Esophagus squamous epithelium (tissue), 5 donors: ENCODE measurements around the gene LURAP1L. TPM values are rescaled to one million over a fixed set of nuclear protein-coding genes. Genes with fewer than 3 reads are reported as not detected.

Source experiments
- DNase-seq: peaks from one replicate; lab custom pipeline; 2025; lab: John Stamatoyannopoulos, UW
- H3K27ac ChIP-seq, 4 donors: fragments of 200-600 bp; sonication (generic); one replicate each; pipeline ENCODE4 v1.5.1; 2016 to 2019; ENCODE audit warnings: mild to moderate bottlenecking in 1 of 4
- H3K27me3 ChIP-seq, 4 donors: fragments of 200-600 bp; sonication (generic); 1 replicate in 3 of 4; 2 replicates in 1 of 4; pipeline versions ENCODE4 v1.5.1 to v1.6.0; 2017 to 2021; ENCODE audit warnings: antibody characterized with exemption in 1 of 4
- H3K36me3 ChIP-seq, 3 donors: fragments of 200-600 bp; sonication (generic); one replicate each; pipeline ENCODE4 v1.5.1; 2016 to 2019
- H3K4me1 ChIP-seq, 3 donors: fragments of 200-600 bp; sonication (generic); one replicate each; pipeline ENCODE4 v1.5.1; 2017 to 2019
- H3K4me3 ChIP-seq, 4 donors: fragments of 200-600 bp; sonication (generic); 1 replicate in 3 of 4; 2 replicates in 1 of 4; pipeline ENCODE4 v1.5.1; 2016 to 2019; ENCODE audit warnings: mild to moderate bottlenecking in 2 of 4, moderate library complexity in 1 of 4
- H3K9me3 ChIP-seq, 3 donors: fragments of 200-600 bp; sonication (generic); one replicate each; pipeline ENCODE4 v1.5.1; 2016 to 2019
- POLR2A ChIP-seq, 4 donors: fragments of 450-650 bp; IDR thresholded peaks; one replicate each; pipeline ENCODE4 v1.6.1; 2017; ENCODE audit warnings: antibody characterized with exemption in 4 of 4, mild to moderate bottlenecking in 4 of 4, moderate library complexity in 3 of 4
- WGBS, 2 donors: methylation state at CpG; one replicate each; pipeline ENCODE4 v1.1.5; 2018; 5-methylcytosine and 5-hydroxymethylcytosine counted together
- intact Hi-C: fragments of 100-400 bp; cut with DNase I; formaldehyde crosslinking; loops from one replicate; pipeline ENCODE4 v1.15.0; 2022
- total RNA-seq, 4 donors: library from RNA; depleted of rRNA; stranded (reverse); fragments of >200 nt; gene quantifications; one replicate each; pipeline ENCODE4 v1.1.0, GENCODE V29; 2016
- TF ChIP-seq, protein P1 (sequence below), 6 experiments: fragments of 450-650 bp in 4 of 6; fragments of 200-600 bp in 2 of 6; sonication (generic) in 2 of 6; IDR thresholded peaks; one replicate each; pipeline ENCODE4 v1.5.1; 2016 to 2019; ENCODE audit warnings: antibody characterized with exemption in 6 of 6, mild to moderate bottlenecking in 4 of 6, moderate library complexity in 4 of 6
- donor health status: DM: yes; HTN: yes; CAD: no.

Gene LURAP1L
- total RNA-seq, 4 donors from 2014 or later, result 0.75 to 8.0 (median 3.9) TPM

DNA sequence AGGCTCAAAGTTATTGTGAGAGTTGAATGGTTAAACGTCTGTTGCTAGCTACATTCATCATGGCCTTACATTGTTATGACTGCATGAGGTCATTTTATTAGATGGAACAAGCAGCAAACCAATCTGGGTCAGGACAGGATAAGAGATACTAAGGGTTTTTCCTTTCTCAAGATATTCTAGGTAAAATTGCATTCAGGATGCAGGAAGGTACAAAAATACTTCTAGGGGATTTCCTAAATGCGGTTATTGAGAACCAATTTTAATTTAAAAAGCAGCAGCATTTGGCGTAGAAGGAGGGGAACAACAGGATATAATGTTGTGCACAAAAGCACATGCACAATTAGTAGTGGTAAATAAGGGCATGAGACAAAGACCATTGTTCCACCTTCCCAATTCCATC, 39.2 kb upstream of the LURAP1L start:
- TF ChIP-seq, protein P1, sequence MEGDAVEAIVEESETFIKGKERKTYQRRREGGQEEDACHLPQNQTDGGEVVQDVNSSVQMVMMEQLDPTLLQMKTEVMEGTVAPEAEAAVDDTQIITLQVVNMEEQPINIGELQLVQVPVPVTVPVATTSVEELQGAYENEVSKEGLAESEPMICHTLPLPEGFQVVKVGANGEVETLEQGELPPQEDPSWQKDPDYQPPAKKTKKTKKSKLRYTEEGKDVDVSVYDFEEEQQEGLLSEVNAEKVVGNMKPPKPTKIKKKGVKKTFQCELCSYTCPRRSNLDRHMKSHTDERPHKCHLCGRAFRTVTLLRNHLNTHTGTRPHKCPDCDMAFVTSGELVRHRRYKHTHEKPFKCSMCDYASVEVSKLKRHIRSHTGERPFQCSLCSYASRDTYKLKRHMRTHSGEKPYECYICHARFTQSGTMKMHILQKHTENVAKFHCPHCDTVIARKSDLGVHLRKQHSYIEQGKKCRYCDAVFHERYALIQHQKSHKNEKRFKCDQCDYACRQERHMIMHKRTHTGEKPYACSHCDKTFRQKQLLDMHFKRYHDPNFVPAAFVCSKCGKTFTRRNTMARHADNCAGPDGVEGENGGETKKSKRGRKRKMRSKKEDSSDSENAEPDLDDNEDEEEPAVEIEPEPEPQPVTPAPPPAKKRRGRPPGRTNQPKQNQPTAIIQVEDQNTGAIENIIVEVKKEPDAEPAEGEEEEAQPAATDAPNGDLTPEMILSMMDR (IDR thresholded peaks at IDR 0.05), result no peak
- TF ChIP-seq POLR2A (IDR thresholded peaks at IDR 0.05), result no peak
- Histone ChIP-seq H3K9me3 (peaks cover 0 to 7% (median 0%) of the 10 kb centered on the region in 3 donors), H3K27ac (no peak overlapping the region), H3K27me3 (no peaks in the 10 kb centered on the region), H3K36me3 (no peaks in the 10 kb centered on the region), H3K4me1 (no peaks in the 10 kb centered on the region), H3K4me3 (no peak overlapping the region)
- 52 to 55% methylated on average over 3 of the region's 3 CpGs for whole genome bisulfite sequencing, 2 donors
- intact Hi-C loops, result no loop called here
- no peak for DNase-seq

DNA sequence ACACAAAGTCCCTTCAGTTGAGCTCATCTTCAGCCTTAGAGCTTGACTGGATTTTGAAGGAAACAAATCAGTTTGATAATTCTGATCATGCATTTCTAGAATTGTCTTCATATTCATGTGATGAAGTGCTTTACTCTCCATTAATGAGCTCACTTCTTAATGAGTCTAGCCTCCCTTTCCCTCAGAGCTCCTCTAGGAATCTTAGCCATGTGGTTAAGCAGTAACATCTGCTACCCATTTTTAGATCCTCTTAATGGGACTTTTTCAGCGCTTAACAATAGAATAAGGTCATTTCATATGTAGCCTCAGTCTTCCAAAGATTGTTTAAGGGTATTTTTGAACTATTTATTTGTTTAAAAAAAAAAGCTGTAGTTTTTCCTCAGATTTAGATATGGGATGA, 36.9 kb upstream of the LURAP1L start:
- TF ChIP-seq POLR2A (IDR thresholded peaks at IDR 0.05), result no peak
- TF ChIP-seq, protein P1 (IDR thresholded peaks at IDR 0.05), result no peak
- Histone ChIP-seq H3K27me3 (no peaks in the 10 kb centered on the region), H3K27ac (no peak overlapping the region), H3K36me3 (no peaks in the 10 kb centered on the region), H3K9me3 (peaks cover 0 to 7% (median 0%) of the 10 kb centered on the region in 3 donors), H3K4me1 (no peaks in the 10 kb centered on the region), H3K4me3 (no peak overlapping the region)
- no peak for DNase-seq
- intact Hi-C loops, result no loop called here
- 0% methylated on average over 1 of the region's 1 CpG for WGBS, 2 donors

DNA sequence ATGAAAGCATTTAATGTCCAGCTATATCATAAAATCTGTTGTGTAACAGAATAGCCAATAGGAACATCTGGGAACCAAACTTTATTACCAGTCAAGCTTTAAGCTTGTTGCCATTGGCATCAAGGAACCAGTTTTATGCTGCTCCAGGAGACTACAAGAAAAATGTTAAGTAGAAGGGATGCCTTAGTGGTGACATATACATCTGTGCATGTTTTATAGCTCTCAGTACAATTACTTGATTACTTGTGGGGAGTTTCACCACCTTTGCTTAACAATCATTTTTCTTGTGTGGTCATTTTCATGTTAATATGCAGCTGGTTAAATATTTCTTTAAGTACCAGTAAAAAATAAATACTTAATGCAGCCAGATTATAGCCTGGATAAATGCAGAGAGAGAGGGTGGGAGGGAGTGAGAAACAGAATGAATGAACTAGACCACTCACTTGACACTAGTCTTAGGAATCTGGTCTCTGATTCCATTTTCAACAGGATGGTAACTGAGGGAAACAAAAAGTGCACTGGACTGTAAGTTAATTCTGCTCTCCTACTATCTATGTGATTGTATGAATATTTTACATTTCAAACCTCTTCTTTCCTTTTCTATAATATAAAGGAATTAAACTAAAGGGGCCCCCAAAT, 35.7 kb upstream of the LURAP1L start:
- Histone ChIP-seq H3K9me3 (peaks cover 0 to 7% (median 0%) of the 10 kb centered on the region in 3 donors), H3K4me3 (no peak overlapping the region), H3K4me1 (no peaks in the 10 kb centered on the region), H3K27ac (no peak overlapping the region), H3K36me3 (no peaks in the 10 kb centered on the region), H3K27me3 (no peaks in the 10 kb centered on the region)
- no peak for DNase-seq
- intact Hi-C loops, result no loop called here
- TF ChIP-seq, protein P1 (IDR thresholded peaks at IDR 0.05), result no peak
- no peak for TF ChIP-seq POLR2A (IDR thresholded peaks at IDR 0.05)

DNA sequence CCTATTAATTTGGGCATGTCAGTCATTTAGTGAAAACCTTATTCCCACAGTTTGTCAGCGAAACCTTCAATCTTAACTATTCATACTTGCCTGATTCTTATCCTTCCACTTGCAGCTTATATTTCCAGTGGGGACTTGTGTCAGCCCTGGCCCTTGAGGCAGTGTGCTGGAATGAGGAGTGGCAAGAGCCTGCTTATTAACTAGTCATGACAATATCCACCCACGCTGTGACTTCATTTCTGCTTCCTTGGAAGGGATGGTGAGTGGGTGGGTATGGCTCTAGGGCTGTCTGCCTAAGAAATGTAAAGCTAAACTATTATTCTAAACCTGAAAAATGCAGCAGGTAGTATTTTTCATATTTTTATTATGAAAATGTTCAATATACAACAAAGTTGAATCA, 34.0 kb upstream of the LURAP1L start:
- Histone ChIP-seq H3K27ac (no peak overlapping the region), H3K4me3 (no peak overlapping the region), H3K4me1 (no peaks in the 10 kb centered on the region), H3K9me3 (no peaks in the 10 kb centered on the region), H3K36me3 (no peaks in the 10 kb centered on the region), H3K27me3 (no peaks in the 10 kb centered on the region)
- intact Hi-C loops, result no loop called here
- DNase-seq, result no peak
- WGBS, 2 donors, result 43 to 70% methylated on average over 2 of the region's 2 CpGs
- TF ChIP-seq, protein P1 (IDR thresholded peaks at IDR 0.05), result no peak
- TF ChIP-seq POLR2A (IDR thresholded peaks at IDR 0.05), result no peak

DNA sequence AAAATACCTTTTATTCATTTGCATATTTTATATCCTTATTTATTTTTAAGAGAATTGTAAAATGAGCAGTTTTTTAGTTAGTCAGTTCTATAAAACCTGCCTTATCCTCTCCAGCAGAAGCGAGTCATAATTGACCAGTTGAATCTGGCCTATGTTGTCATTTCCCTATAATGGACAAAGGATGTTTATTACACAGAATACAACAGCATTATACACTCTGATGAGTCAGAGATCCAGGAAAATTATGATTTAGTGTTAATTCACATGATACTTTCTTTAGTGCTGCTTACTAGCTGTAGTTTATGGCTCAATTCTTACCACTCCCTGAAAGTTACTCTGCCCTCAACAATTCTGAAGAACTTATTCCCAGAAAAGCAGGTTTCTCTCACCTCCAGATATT, 26.8 kb upstream of the LURAP1L start:
- no peak for DNase-seq
- H3K27ac ChIP-seq, result no peak overlapping the region
- no peak for TF ChIP-seq POLR2A (IDR thresholded peaks at IDR 0.05)
- TF ChIP-seq, protein P1 (IDR thresholded peaks at IDR 0.05), result no peak

More for the DNA sequence above, 26.8 kb upstream of the LURAP1L start:
- H3K36me3 ChIP-seq, result no peaks in the 10 kb centered on the region
- H3K4me3 ChIP-seq, result no peak overlapping the region
- H3K27me3 ChIP-seq, result no peaks in the 10 kb centered on the region
- whole genome bisulfite sequencing, 2 donors, result 45 to 56% methylated on average over 1 of the region's 1 CpG
- H3K4me1 ChIP-seq, result no peaks in the 10 kb centered on the region
- intact Hi-C loops, result no loop called here
- no peaks in the 10 kb centered on the region for H3K9me3 ChIP-seq
